HL-60 (cell line): Measurements from ENCODE around the gene ADCY5.

Experiments
- DNase-seq, 2 experiments: peaks; one replicate each; pipeline ENCODE4 v3.0.0-alpha.2; 2010 to 2020; ENCODE audit warnings: low read depth in 1 of 2, low spot score in 1 of 2
- H3K27ac ChIP-seq: fragments of 250-450 bp; sonication (Bioruptor Pico); replicated peaks from 2 replicates; pipeline ENCODE4 v1.5.1; 2020; ENCODE audit warnings: mild to moderate bottlenecking, moderate library complexity
- H3K27me3 ChIP-seq: fragments of 250-450 bp; sonication (Bioruptor Pico); 2 replicates; pipeline ENCODE4 v1.5.1; 2021; ENCODE audit warnings: mild to moderate bottlenecking, moderate library complexity; ENCODE audit not compliant: insufficient read depth, poor library complexity, severe bottlenecking
- H3K4me3 ChIP-seq: replicated peaks from 2 replicates; pipeline ENCODE4 v1.5.1; 2011; ENCODE audit warnings: mild to moderate bottlenecking, control low read depth, low read length; ENCODE audit not compliant: insufficient read depth
- CTCF ChIP-seq: IDR thresholded peaks from one replicate; pipeline ENCODE4 v1.5.1; 2011; ENCODE audit warnings: low read length, control low read depth, inconsistent platforms; ENCODE audit not compliant: insufficient read depth
- GABPA ChIP-seq: IDR thresholded peaks from 2 replicates; pipeline ENCODE4 v1.6.1; 2012; ENCODE audit warnings: low read depth
- POLR2AphosphoS5 ChIP-seq: IDR thresholded peaks from 2 replicates; pipeline ENCODE4 v1.6.1; 2012; ENCODE audit warnings: low read depth
- REST ChIP-seq: IDR thresholded peaks from 2 replicates; pipeline ENCODE4 v1.6.1; 2012; ENCODE audit warnings: low read depth; ENCODE audit not compliant: insufficient replicate concordance
- SPI1 ChIP-seq: IDR thresholded peaks from 2 replicates; pipeline ENCODE4 v1.6.1; 2012; ENCODE audit warnings: low read depth, mild to moderate bottlenecking, borderline replicate concordance

Gene ADCY5

GRCh38 chr3:123272547-123272946 is 176.3 kb downstream of the ADCY5 start:
- TF ChIP-seq REST = no peak
- TF ChIP-seq SPI1 = no peak
- TF ChIP-seq GABPA = no peak
- TF ChIP-seq POLR2AphosphoS5 = no peak
- TF ChIP-seq CTCF = no peak
- Histone ChIP-seq H3K4me3 (no peak overlapping the region), H3K27ac (no peak overlapping the region), H3K27me3 (no peaks in the 10 kb centered on the region)
- DNase-seq = no peak

DNA sequence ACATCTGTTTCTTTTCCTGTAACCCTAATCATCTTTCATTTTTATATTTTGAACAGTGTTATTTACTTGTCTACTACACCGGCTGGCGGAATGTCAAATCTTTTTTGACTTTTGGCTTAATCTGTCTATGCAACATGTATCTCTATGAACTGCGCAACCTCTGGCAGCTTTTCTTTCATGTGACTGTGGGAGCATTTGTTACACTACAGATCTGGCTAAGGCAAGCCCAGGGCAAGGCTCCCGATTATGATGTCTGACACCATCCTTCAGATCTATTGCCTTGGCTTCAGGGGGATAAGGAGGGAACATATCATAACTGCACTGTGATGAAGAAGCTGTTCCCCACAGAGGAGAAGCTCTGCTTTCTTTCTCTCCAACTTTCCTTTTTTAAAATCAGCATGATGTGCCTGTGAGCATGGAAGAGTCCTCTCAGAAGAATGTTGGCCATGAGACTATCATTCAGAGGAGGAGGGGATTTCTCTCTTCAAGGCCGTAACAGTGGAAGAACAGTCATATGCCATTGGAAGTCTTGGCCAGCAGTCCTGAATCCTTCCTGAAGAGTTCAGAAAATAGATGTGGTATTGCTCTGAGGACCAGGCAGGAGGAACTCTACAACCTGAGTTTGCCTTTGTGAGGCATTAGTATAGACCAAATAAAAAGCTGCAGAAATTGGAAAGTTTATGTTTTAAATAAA is 177.3 kb downstream of the ADCY5 start:
- no peak for DNase-seq
- Histone ChIP-seq H3K27ac (no peak overlapping the region), H3K4me3 (no peak overlapping the region), H3K27me3 (no peaks in the 10 kb centered on the region)
- TF ChIP-seq POLR2AphosphoS5 (no peak), CTCF (no peak), REST (no peak), SPI1 (no peak), GABPA (no peak)

- H3K4me3 ChIP-seq = no peak overlapping the region
- no peak for TF ChIP-seq CTCF
- no peak for TF ChIP-seq REST
- no peak for TF ChIP-seq SPI1
- no peak for TF ChIP-seq POLR2AphosphoS5
- TF ChIP-seq GABPA = no peak
- H3K27ac ChIP-seq = no peak overlapping the region
- no peak for DNase-seq
- no peaks in the 10 kb centered on the region for H3K27me3 ChIP-seq
These were observed 178.1 kb downstream of the ADCY5 start for GRCh38 chr3:123270818-123271217.
